Activated B cell treated with CpG ODN at 0.5 μM for 24 hours (primary cell): ENCODE results near the gene THSD4. TPM values are rescaled to one million over a fixed set of nuclear protein-coding genes. Genes with fewer than 3 reads are reported as not detected.

ENCODE experiments used
- ATAC-seq: fragments of 200-7000 bp; cut with Tn5 transposase; one replicate; pipeline ENCODE4 v1.10.0; 2021; ENCODE audit warnings: low read depth, mild to moderate bottlenecking, moderate library complexity
- CTCF ChIA-PET: fragments of 350-600 bp; sonication (Branson Sonifier 250); formaldehyde crosslinking; loops from one replicate; lab custom pipeline; 2021; ENCODE audit warnings: antibody characterized with exemption; lab: Charles Lee
- POLR2A ChIA-PET: fragments of 350-600 bp; sonication (Branson Sonifier 250); formaldehyde crosslinking; loops from one replicate; lab custom pipeline; 2021; ENCODE audit warnings: antibody characterized with exemption; lab: Charles Lee
- DNase-seq: peaks from one replicate; pipeline ENCODE4 v3.0.0; 2022
- H3K27ac Mint-ChIP-seq: one replicate; pipeline ENCODE4 v1.8.0; 2020; ENCODE audit warnings: mixed read lengths
- H3K27me3 Mint-ChIP-seq: one replicate; pipeline ENCODE4 v1.8.0; 2021; ENCODE audit warnings: mixed read lengths
- H3K36me3 Mint-ChIP-seq: one replicate; pipeline ENCODE4 v1.8.0; 2021; ENCODE audit warnings: low read depth, mixed read lengths
- H3K4me1 Mint-ChIP-seq: one replicate; pipeline ENCODE4 v1.8.0; 2021; ENCODE audit warnings: mixed read lengths
- H3K4me3 Mint-ChIP-seq: one replicate; pipeline ENCODE4 v1.8.0; 2020; ENCODE audit warnings: mild to moderate bottlenecking, mixed read lengths
- H3K9me3 Mint-ChIP-seq: one replicate; pipeline ENCODE4 v1.8.0; 2020; ENCODE audit warnings: mixed read lengths
- intact Hi-C: fragments of 100-400 bp; cut with micrococcal nuclease; formaldehyde crosslinking; loops from one replicate; pipeline ENCODE4 v1.15.1; 2024
- total RNA-seq: library from RNA; stranded (reverse); gene quantifications from 2 replicates; pipeline ENCODE4 v1.2.3, GENCODE V29; 2022
- TF ChIP-seq, protein P1 (sequence below): fragments of 200-600 bp; IDR thresholded peaks from one replicate; pipeline ENCODE4 v1.8.0; 2022; ENCODE audit warnings: antibody characterized with exemption, mild to moderate bottlenecking

Gene THSD4
- total RNA-seq, 1 donor from 2014 or later: not detected

DNA sequence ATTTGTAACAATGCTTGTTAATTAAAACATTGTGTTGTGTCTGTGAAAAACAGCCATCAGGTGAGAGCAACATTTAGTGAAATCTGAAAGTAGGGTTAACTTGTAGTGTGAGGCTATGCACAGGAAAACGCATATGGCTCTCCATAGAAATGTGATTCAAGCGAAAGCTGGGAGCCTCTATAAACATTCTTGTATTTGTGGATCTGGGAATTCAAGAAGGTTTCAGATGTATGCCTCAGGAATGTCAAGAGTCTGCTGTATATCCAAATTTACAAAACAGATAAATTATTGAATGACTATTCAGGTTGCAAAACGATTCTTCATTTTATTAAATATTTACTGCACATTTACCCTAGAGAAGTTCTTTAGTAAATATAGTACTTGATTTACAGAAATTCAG is 166.0 kb downstream of the THSD4 start:
- CTCF ChIA-PET: no interaction called here
- Mint-ChIP-seq H3K36me3 (no peaks in the 10 kb centered on the region), H3K9me3 (no peaks in the 10 kb centered on the region), H3K27me3 (no peaks in the 10 kb centered on the region), H3K4me3 (no peak overlapping the region), H3K4me1 (no peaks in the 10 kb centered on the region), H3K27ac (no peak overlapping the region)
- ATAC-seq: no peak
- DNase-seq: no peak
- intact Hi-C loops: no loop called here
- POLR2A ChIA-PET: no interaction called here
- TF ChIP-seq, protein P1, sequence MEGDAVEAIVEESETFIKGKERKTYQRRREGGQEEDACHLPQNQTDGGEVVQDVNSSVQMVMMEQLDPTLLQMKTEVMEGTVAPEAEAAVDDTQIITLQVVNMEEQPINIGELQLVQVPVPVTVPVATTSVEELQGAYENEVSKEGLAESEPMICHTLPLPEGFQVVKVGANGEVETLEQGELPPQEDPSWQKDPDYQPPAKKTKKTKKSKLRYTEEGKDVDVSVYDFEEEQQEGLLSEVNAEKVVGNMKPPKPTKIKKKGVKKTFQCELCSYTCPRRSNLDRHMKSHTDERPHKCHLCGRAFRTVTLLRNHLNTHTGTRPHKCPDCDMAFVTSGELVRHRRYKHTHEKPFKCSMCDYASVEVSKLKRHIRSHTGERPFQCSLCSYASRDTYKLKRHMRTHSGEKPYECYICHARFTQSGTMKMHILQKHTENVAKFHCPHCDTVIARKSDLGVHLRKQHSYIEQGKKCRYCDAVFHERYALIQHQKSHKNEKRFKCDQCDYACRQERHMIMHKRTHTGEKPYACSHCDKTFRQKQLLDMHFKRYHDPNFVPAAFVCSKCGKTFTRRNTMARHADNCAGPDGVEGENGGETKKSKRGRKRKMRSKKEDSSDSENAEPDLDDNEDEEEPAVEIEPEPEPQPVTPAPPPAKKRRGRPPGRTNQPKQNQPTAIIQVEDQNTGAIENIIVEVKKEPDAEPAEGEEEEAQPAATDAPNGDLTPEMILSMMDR: no peak

DNA sequence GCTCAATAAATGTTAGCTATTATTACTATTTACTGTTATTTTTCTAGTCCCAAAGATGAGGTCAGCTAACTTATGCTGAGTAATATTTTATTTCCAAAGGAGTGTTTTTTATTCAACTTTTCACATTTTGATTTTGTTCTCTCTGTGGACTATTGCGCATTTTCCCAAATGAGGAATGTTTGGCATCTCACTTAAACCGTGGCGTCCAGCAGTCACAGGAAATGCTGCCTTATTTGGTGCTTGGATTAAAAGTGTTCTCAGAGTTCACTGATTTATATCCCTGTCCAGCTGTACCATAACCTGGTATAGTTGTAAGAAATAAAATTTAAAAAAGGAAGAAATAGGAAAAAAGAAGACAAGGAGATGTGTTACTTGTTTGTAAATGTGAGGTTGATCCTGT is 166.8 kb downstream of the THSD4 start:
- no peaks in the 10 kb centered on the region for H3K9me3 Mint-ChIP-seq
- TF ChIP-seq, protein P1: no peak
- no peak for DNase-seq
- H3K4me1 Mint-ChIP-seq: no peaks in the 10 kb centered on the region
- no peaks in the 10 kb centered on the region for H3K27me3 Mint-ChIP-seq
- H3K4me3 Mint-ChIP-seq: no peak overlapping the region
- H3K36me3 Mint-ChIP-seq: no peaks in the 10 kb centered on the region
- no peak overlapping the region for H3K27ac Mint-ChIP-seq
- no peak for ATAC-seq
- CTCF ChIA-PET: no interaction called here
- intact Hi-C loops: no loop called here
- POLR2A ChIA-PET: no interaction called here

DNA sequence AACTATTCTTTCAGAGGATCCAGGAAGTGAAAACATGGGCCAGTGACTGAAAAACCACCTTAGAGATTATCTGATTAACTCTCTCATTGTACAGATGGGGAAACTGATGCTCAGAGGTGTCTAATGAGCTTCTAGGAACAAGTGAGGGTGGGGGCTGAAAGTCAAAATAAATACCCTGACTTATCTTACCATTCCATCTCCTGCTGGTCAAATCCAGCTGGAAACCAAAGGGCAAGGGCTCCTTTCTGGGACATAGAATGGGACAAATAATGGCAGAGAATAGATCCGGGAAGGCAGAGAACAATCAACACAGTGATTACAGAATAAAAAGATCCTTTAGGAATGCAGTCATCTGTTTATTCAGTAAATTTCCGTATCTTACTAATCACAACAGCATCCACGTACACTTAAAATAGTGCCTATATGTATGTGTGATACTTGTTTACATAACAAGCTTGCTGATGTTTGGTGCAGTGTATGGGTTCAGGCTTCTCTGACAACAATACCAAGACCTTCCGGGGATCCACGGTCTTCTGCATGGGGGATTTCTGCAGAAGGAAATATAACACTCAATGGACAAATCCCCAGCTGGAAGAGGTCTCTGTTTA is 173.2 kb downstream of the THSD4 start:
- CTCF ChIA-PET: no interaction called here
- ATAC-seq: no peak

DNA sequence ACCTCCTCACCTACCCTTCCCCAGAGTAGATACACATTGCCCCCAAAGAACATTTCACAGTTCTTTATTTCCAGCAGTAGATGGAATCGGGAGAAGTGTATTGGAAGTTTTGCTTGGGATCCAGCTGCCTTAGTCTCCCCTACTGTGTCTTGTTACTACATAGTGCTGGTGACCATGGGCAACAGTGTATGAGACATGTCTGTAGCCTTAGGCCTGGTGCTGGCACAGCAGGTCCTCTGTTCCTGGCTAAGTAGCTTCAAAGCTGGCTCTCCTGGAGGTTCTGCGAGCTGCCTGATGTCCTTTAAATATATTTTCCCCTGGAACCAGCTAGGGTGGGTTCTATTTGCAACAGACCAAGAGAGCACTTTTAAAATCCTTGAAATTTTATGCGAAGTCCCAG is 174.7 kb downstream of the THSD4 start:
- DNase-seq (no peak), ATAC-seq (no peak)
- Mint-ChIP-seq H3K27me3 (peaks cover 7% of the 10 kb centered on the region), H3K4me1 (no peaks in the 10 kb centered on the region), H3K36me3 (no peaks in the 10 kb centered on the region), H3K27ac (no peak overlapping the region), H3K4me3 (no peak overlapping the region), H3K9me3 (no peaks in the 10 kb centered on the region)
- TF ChIP-seq, protein P1: no peak
- ChIA-PET POLR2A (no interaction called here), CTCF (no interaction called here)
- intact Hi-C loops: no loop called here

More for the DNA sequence above, 173.2 kb downstream of the THSD4 start:
- H3K4me1 Mint-ChIP-seq: no peaks in the 10 kb centered on the region
- POLR2A ChIA-PET: no interaction called here
- DNase-seq: no peak
- no peak overlapping the region for H3K4me3 Mint-ChIP-seq
- TF ChIP-seq, protein P1: no peak
- H3K27me3 Mint-ChIP-seq: peaks cover 5% of the 10 kb centered on the region
- no peak overlapping the region for H3K27ac Mint-ChIP-seq
- intact Hi-C loops: no loop called here
- H3K36me3 Mint-ChIP-seq: no peaks in the 10 kb centered on the region
- no peaks in the 10 kb centered on the region for H3K9me3 Mint-ChIP-seq

DNA sequence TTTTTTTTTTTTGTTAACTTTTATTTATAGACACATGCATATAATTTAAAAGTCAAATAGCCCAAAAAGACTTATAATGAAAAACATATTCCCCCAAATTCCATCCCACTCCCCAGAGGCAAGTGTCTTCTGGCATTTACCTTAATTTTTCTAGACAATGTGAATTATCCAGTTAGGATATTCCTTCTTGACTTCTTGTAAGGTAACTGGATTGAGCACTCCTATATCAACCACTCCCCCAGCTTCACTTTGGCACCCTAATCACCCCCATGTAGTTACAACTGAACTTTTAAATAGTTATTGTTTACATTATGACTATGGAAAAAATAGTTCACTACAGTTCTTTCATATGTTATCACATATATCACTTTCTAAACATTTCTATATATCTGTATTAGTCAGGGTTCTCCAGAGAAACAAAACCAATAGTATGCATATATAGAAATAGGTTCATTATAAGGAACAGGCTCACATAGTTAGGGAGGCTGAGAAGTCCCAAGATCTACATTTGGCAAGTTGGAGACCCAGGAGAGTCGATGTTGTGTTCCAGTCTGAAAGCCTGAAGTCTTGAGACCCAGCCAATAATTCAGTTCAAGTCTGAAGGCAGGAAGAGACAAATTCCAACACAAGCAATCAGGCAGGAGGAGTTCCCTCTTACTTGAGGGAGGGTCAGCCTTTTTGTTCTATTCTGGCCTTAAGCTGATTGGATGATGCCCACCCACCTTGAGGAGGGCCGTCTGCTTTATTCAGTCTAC is 175.8 kb downstream of the THSD4 start:
- no peaks in the 10 kb centered on the region for H3K4me1 Mint-ChIP-seq
- CTCF ChIA-PET: no interaction called here
- H3K27me3 Mint-ChIP-seq: peaks cover 7% of the 10 kb centered on the region
- H3K27ac Mint-ChIP-seq: no peak overlapping the region
- intact Hi-C loops: no loop called here
- POLR2A ChIA-PET: no interaction called here
- no peaks in the 10 kb centered on the region for H3K36me3 Mint-ChIP-seq
- H3K9me3 Mint-ChIP-seq: no peaks in the 10 kb centered on the region
- TF ChIP-seq, protein P1: no peak
- no peak overlapping the region for H3K4me3 Mint-ChIP-seq
- no peak for DNase-seq
- no peak for ATAC-seq
